GM10266 (cell line): ENCODE results near the gene FOXL3.

Experiments used
- DNase-seq: peaks from one replicate; pipeline ENCODE4 v3.0.0; 2012; ENCODE audit errors: extremely low spot score
- TF ChIP-seq, protein P1 (sequence below): IDR thresholded peaks from 2 replicates; pipeline ENCODE4 v1.5.1; 2012; ENCODE audit warnings: mild to moderate bottlenecking, low read depth; ENCODE audit not compliant: control insufficient read depth, insufficient read depth; ENCODE audit errors: missing control alignments

FOXL3 gene

GRCh38 chr7:247181-247580 is 42.8 kb upstream of the FOXL3 start:
- TF ChIP-seq, protein P1, sequence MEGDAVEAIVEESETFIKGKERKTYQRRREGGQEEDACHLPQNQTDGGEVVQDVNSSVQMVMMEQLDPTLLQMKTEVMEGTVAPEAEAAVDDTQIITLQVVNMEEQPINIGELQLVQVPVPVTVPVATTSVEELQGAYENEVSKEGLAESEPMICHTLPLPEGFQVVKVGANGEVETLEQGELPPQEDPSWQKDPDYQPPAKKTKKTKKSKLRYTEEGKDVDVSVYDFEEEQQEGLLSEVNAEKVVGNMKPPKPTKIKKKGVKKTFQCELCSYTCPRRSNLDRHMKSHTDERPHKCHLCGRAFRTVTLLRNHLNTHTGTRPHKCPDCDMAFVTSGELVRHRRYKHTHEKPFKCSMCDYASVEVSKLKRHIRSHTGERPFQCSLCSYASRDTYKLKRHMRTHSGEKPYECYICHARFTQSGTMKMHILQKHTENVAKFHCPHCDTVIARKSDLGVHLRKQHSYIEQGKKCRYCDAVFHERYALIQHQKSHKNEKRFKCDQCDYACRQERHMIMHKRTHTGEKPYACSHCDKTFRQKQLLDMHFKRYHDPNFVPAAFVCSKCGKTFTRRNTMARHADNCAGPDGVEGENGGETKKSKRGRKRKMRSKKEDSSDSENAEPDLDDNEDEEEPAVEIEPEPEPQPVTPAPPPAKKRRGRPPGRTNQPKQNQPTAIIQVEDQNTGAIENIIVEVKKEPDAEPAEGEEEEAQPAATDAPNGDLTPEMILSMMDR = no peak

GRCh38 chr7:247636-248035 is 42.3 kb upstream of the FOXL3 start:
- TF ChIP-seq, protein P1 = no peak
- no peak for DNase-seq

More at GRCh38 chr7:247181-247580, 42.8 kb upstream of the FOXL3 start:
- DNase-seq = no peak

DNA sequence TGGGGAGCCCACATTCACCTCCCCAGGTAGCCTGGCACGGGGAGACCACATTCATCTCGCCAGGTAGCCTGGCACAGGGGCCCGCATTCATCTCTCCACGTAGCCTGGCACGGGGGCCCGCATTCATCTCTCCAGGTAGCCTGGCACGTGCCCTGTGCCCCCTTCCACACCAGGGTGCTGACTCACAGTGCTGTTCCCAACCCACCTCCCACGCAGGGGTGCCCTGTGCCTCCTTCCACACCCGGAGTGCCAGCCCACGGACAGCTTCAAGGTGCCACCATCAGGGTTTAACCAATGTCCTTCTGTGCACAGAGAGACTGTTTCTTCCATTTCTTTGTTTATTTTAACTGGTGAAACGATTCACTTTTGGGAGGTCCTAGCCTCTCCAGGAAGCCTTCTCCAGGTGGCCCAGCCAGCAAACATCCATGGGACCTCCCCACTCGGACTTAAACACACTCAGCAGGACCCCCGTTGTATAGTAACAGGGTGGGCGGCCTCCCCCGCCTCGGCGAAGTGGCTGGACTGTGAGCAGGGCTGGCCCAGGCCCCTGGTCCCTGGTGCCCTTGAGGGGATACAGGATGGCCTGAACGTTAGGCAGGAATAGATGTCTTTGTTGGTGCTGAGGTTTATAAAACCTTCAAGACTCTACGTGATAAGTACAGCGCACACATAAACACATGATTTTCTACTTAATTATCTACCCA is 41.1 kb upstream of the FOXL3 start:
- TF ChIP-seq, protein P1 = no peak
- DNase-seq = no peak

DNA sequence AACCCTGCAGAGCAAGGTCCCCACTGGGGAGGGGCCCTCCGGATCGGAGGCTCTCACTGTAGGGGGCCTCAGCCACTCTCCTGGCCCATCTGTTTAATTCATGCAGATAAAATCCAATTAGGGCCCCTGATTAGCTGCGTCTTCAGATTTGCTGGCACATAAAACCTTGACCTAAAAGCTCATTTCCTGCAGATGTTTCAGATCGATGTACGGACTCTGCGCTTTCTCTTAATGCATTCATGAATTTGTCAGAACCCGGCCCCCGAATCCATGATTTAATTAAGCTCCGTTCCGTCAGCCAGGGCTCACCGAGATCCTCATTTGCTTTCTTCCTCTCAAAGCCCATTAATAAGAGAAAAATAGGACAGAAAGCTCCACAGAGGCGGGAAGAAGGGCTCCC is 40.0 kb upstream of the FOXL3 start:
- no peak for DNase-seq

DNA sequence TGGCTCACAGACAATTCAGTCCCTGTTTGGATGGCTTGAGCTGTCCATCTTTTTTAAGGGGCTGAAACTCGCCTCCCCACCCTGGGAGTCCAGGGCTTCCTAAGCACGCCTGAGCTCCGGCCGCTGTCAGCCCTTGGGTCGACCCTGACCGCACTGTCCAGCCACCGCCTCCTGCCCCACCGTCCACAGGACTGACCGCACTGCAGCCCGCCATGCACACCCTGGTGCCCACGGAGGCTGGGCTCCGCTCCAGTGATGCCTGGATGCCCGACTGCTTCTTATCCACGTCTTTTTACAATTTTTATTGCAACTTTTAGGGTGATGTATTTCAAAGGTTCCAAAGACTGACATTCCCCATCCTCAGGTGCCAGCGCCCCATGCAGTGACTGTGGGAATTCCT is 39.4 kb upstream of the FOXL3 start:
- TF ChIP-seq, protein P1 = no peak
- no peak for DNase-seq

More for the DNA sequence above, 40.0 kb upstream of the FOXL3 start:
- TF ChIP-seq, protein P1 = no peak

DNA sequence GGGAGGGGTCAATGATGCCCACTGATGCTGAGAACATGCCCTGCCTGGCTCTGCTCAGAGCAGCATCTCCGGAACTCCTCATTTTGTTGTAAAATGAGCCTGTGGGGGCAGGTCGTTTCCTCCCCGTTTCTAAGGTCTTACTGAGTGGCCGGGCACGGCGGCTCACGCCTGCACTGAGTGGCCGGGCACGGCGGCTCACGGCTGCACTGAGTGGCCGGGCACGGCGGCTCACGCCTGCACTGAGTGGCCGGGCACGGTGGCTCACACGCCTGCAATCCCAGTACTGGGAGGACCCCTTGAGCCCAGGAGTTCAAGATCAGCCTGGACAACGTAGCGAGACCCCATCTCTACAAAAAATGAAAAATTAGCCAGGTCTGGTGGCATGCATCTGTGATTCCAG is 39.0 kb upstream of the FOXL3 start:
- DNase-seq = no peak
- TF ChIP-seq, protein P1 = no peak

- no peak for DNase-seq
- TF ChIP-seq, protein P1 = no peak
These were observed 38.4 kb upstream of the FOXL3 start for GRCh38 chr7:251446-252175.
